DMS114 treated with DMSO at 0.1 percent for 48 hours (cell line): ENCODE measurements around the gene USP53.
A peak's percentile ranks its signal among the peaks of the same experiment; 100 is the strongest.
"Not testable (repeated sequence)": the region's sequence is repeated elsewhere in the genome, so short reads cannot be mapped to it uniquely, and the experiment has no call there.

Source experiments
- DNase-seq: peaks from one replicate; lab custom pipeline; 2025; ENCODE audit not compliant: unreplicated experiment; lab: John Stamatoyannopoulos, UW

The USP53 gene

DNA sequence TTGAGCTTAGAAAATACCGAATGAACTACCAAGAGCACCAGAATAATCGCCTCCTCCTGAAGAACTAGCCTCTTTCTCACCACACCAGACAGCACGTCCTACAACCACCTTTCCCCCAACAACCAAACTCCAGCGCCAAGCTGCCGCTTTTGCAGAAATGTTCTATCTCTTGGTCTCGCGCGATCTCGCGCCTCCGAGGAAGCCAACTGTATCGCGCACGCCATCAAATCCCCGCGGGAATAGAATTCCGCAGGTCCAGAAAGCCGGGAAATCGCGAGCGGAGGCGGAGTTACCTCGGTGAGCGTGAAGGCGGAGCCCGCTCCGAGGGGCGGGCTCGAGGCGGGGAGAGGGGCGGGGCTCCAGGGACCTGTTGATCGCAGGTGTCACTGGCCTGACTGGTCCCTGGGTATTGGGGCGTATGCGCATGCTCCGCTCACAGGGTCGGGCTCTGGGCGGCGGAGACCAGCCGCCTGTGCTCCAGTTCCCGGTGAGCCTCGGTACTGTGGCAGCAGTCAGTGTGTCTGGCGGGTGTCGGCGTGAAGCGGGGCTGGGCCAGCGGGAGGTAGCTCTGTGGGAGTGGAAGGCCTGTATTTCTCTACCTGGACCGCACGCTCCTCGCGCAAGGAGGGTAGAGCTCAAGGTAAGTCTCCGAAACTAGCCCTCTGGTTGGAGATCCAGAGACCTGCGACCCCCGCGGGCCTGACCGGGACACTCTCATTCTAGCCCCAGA lies at the start of gene USP53:
Gene USP53 (plus strand): TSS at position 480 of the 730 bp plus-strand sequence. CDS start 27,047 bp downstream, outside the sequence.
- peak; percentile 61 for DNase-seq

GRCh38 chr4:119165767-119166166 lies 46.7 kb upstream of the USP53 start:
- no peak for DNase-seq

DNA sequence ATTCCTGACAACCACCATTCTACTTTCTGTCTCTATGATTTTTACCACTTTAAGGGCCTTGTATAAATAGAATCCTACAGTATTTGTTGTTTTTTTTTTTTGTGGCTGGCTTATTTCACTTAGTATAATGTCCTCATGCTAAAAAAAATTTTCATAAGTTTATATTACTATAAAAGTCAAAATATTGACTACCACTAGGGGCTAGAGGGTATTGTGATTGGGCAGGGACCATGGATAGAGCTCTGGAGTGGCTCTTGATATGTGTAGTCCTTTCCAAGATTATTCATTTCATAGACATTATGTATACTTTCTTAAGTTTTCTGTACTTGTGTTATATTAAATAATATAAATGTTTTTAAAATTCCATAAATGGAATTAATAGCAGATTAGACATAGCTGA lies 42.3 kb upstream of the USP53 start:
- DNase-seq = no peak

GRCh38 chr4:119172223-119172622 lies 40.3 kb upstream of the USP53 start:
- no peak for DNase-seq

DNA sequence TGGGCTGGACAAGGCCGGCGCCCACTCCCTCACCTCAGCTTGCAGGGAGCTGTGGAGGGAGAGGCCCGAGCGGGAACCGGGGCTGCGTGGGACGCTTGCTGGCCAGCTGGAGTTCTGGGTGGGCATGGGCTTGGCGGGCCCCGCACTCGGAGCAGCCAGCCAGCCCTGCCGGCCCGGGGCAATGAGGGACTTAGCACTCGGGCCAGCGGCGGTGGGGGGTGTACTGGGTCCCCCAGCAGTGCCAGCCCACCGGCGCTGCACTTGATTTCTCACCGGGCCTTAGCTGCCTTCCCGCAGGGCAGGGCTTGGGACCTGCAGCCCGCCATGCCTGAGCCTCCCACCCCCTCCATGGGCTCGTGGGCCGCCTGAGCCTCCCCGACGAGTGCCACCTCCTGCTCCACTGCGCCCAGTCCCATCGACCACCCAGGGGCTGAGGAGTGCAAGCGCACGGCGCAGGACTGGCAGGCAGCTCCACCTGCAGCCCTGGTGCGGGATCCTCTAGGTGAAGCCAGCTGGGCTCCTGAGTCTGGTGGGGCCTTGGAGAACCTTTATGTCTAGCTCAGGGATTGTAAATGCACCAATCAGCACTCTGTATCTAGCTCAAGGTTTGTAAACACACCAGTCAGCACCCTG lies 38.7 kb upstream of the USP53 start:
- DNase-seq = not testable (repeated sequence)

DNA sequence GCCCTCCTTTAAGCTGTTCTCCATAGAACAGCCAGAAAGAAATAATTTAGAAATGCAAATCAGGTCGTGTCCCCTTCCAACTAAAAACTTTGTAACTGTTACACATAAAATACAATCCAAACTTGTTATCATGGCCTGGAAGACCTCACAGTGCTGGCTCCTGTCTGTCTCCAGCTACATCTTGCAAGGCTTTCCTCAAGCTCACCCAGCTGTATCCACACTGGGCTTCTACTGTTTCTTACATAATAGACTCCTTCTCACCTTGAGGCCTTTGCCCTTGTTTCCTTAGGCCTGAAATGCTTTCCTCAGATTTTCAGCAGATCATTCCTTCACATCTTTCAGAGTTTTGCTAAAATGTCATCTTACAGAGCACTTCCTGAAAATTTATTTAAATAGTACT lies 33.5 kb upstream of the USP53 start:
- no peak for DNase-seq

- DNase-seq = no peak
These were observed 28.4 kb upstream of the USP53 start for GRCh38 chr4:119184128-119184527.

DNA sequence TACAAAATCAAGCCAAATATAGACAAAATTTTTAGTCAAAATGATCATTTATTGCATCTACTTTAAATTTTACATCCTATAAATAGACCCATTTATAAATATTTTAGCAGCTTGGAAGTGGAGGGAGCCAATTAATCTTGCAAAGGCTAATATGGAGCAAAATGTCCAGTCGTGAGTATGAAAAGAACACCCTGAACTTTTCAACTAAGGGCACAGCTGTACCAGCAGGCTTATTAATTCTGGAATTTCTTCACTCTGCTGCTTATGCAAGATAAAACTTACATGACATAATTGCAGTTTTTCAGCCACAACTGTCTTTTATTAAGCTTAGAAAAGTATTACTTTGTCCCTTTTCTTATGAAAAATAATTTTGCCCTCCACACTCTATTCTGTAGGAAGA lies 22.9 kb upstream of the USP53 start:
- DNase-seq = no peak

GRCh38 chr4:119190354-119190753 lies 22.2 kb upstream of the USP53 start:
- DNase-seq = no peak

GRCh38 chr4:119191505-119191904 lies 21.0 kb upstream of the USP53 start:
- DNase-seq = no peak

GRCh38 chr4:119197772-119198212 lies 14.7 kb upstream of the USP53 start:
- no peak for DNase-seq

- DNase-seq = no peak
These were observed 7.6 kb upstream of the USP53 start for GRCh38 chr4:119204916-119205315.

DNA sequence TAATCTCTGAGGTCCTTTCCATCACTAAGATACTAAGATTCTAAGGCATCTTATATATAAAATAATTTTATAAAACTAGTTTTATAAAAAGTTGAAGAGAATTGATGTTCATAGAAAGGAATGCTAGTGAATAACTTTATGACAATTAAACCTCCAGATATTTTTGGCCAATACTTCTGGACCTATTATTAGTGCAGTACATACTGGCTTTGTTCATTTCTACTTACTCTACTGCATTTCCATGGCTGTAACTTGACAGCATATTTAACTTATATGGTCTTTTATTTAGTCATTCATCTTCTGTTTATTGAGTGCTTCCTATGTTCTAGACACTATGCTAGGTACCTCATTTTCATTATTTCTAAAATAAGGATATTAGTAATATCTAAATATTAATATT lies 6.8 kb upstream of the USP53 start:
- no peak for DNase-seq

- no peak for DNase-seq
These were observed 6.3 kb upstream of the USP53 start for GRCh38 chr4:119206178-119206577.

DNA sequence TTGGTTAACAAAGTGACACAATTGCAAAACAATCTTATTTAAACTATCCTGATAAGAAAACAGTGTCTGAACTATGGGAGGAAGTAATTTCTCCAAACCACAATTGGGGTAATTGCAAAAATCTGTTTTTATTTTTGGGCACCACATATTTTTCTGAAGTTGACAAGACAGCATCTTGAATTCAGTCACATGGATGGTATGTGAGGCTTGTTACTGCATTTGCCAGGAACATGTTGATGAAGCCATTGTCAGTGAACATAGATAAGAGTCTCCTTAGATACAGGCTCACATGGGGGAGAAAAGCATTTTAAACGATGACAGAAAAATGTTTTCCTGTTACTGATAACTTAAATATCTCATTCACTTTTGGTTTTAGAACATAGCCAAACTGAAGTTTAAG lies 5.5 kb upstream of the USP53 start:
- DNase-seq = no peak

DNA sequence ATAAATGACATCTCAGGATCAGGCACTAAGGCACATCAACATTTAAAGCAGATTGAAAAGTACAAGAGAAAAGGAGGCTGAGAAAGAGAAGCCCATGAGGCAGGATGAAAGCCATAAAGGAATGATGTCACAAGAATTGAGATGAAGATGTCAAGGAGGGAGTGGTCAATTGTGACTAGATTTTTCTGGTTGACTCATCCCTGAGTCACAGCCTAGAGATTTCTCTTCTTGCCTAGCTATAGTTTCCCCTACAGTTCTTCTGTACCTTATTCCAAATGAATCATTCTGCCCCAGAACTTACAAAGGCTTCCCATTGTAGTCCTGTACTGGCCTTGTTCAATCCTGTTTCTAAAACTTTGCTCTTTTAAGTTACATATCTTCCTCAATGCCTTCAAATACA lies 3.4 kb upstream of the USP53 start:
- no peak for DNase-seq

GRCh38 chr4:119209586-119209985 lies 2.9 kb upstream of the USP53 start:
- DNase-seq = no peak

DNA sequence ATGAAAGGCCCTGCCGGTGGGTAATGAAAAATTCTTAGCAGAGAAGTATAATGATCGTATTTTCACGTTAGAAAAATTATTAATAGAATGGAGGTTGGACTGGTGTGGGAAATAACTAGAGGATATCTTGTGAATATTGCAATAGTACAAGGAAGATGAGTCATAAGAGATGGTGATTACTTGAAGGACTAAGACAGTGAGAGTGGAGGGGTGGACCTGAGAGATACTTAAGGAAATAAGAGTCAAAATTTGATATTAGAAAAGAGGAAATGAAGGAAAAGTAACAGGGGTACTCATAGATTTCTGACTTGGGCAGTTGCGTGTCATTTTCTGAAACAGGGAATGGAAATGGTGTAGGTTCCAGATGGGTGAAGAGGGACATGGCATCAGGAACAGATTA lies 1.7 kb upstream of the USP53 start:
- DNase-seq = no peak

- DNase-seq = no peak
These were observed 663 bp upstream of the USP53 start for GRCh38 chr4:119211867-119212233.

DNA sequence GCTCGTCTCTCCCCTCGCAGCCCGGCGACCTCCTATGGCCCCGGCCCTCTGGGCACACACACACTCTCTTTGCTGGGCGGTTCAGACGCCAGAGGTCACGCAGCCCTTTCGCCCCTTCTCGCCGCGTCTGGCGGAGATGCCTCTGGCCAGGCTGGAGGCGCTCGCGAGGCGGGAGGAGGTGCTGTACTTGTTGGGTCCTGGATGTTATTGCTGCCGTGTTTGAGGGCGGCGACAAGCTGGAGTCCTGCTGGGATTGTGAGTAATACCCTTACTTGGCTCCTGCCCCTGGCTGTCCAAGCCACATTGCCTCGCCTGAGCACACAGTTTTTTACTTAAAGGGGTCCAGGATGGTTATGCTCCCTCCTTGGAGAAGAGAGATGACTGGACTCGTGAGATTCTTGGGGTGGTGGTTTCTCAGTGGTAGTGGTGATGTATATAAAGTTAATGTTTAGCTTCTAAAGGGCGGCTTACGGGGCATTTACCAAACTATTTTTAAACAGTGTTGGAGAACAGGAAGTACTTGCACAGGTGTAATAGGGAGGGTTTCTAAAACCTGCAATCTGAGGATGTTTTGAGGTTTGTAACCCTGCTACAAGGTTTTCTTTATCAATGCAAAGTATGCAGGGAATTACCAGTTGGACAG lies 572 bp downstream of the USP53 start:
- peak; percentile 12 for DNase-seq

DNA sequence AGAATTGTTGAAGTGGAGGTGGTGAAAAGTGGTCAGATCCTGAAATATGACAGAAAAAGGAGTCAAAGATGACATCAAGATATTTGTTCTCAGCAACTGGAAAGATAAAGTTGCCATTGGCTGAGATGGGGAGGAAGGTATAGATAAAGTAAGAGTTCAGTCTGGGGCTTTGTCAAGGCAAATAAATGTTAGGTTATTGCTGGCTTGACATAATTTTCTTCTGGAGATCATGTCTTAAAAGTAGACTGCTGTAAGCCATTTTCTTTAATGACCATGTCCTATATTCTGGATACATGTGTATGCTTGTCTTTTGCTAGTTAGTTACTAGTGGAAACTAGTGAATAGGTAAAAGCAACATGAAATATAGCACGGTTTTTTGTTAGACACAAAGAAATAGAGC lies 5.6 kb downstream of the USP53 start:
- no peak for DNase-seq

GRCh38 chr4:119221412-119221811 lies 8.9 kb downstream of the USP53 start:
- no peak for DNase-seq
